ENCODE measurements around the gene FANCI.

Gene FANCI

GRCh38 chr15:89317186-89317720, 73.5 kb downstream of the FANCI start:
- no peak overlapping the region for H3K4me3 ChIP-seq (ENCODE audit: low read length)
- H3K4me1 ChIP-seq (ENCODE audit: control insufficient read depth, insufficient read depth, low read length) = no peaks in the 10 kb centered on the region
- H3K27me3 ChIP-seq (ENCODE audit: control insufficient read depth, insufficient read depth, low read length) = no peaks in the 10 kb centered on the region
- no peak overlapping the region for H3K27ac ChIP-seq (ENCODE audit: low read depth, low read length)
- no peak overlapping the region for H3K9ac ChIP-seq (ENCODE audit: low read length)
- peaks cover 56% of the 10 kb centered on the region for H3K36me3 ChIP-seq (ENCODE audit: control insufficient read depth, insufficient read depth, low read length)

GRCh38 chr15:89319678-89320077, 75.9 kb downstream of the FANCI start:
- Histone ChIP-seq H3K4me1 (ENCODE audit: control insufficient read depth, insufficient read depth, low read length) (no peaks in the 10 kb centered on the region), H3K27ac (ENCODE audit: low read depth, low read length) (no peak overlapping the region), H3K9ac (ENCODE audit: low read length) (no peak overlapping the region), H3K4me3 (ENCODE audit: low read length) (no peak overlapping the region), H3K36me3 (ENCODE audit: control insufficient read depth, insufficient read depth, low read length) (peaks cover 78% of the 10 kb centered on the region), H3K27me3 (ENCODE audit: control insufficient read depth, insufficient read depth, low read length) (no peaks in the 10 kb centered on the region)

- H3K9ac ChIP-seq (ENCODE audit: low read length) = no peak overlapping the region
- no peaks in the 10 kb centered on the region for H3K4me1 ChIP-seq (ENCODE audit: control insufficient read depth, insufficient read depth, low read length)
- H3K36me3 ChIP-seq (ENCODE audit: control insufficient read depth, insufficient read depth, low read length) = peaks cover 82% of the 10 kb centered on the region
- no peak overlapping the region for H3K27ac ChIP-seq (ENCODE audit: low read depth, low read length)
- H3K27me3 ChIP-seq (ENCODE audit: control insufficient read depth, insufficient read depth, low read length) = no peaks in the 10 kb centered on the region
- no peak overlapping the region for H3K4me3 ChIP-seq (ENCODE audit: low read length)
Measured at GRCh38 chr15:89320200-89320599, 76.4 kb downstream of the FANCI start.

DNA sequence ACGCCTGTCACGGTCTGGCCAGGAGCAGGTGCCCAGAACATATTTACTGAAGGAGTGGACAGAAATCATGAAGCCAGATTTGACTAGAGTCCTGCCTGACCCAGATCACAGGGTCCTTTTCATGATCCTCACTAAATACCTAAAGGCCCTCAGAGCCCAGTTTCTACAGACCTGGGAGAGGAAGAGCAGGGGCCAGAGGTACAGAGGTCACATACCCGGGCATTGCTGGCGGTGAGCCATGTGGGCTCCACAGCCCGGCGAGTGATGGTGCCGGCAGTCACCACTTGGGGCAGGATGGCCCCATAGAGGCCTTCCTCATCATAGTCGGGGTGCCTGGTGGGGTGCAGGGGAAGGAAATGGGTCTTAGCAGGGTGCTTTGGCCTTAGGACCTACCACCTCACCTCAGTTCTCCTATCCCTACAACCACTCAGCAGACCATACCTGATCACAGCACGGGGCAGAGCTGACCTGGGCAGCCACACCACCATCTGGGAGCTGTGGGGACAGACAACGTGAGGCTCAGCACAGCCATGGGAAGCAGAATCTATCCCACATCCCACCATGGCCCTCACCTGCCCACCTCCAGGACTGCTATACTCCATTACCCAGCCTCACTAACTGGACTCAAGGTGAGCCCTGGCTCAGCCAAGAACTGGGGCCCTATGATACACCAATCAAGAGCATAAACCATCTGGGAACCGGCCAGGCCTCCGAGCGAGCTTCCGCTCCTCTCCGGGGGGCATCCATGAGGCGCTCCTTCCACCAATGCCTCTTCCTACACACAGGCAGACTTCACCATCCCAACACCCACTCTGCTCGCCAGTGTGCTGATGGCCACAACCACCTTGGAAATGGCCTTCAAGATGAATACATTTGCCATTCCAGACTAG, 78.0 kb downstream of the FANCI start:
- Histone ChIP-seq H3K36me3 (ENCODE audit: control insufficient read depth, insufficient read depth, low read length) (peaks cover 85% of the 10 kb centered on the region), H3K4me3 (ENCODE audit: low read length) (no peak overlapping the region), H3K27me3 (ENCODE audit: control insufficient read depth, insufficient read depth, low read length) (no peaks in the 10 kb centered on the region), H3K27ac (ENCODE audit: low read depth, low read length) (no peak overlapping the region), H3K4me1 (ENCODE audit: control insufficient read depth, insufficient read depth, low read length) (no peaks in the 10 kb centered on the region), H3K9ac (ENCODE audit: low read length) (no peak overlapping the region)

DNA sequence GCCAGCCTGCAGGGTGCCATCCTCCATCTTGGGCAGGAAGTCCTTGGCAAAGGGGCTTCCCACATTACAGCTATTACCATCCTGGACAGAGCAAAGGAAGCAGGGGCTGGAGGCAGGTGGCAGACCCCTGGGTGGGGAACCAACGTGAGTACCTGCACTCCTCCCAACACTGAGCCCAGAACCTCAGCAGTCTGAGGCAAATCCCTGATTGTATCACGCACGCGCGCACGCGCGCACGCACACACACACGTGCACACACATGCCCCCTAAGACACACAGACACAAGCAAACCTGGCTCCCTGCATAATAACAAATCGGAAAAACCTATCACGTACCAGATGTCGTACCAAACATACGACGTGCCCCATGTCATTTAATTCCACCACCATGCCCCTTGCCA, 79.0 kb downstream of the FANCI start:
- Histone ChIP-seq H3K27ac (ENCODE audit: low read depth, low read length) (no peak overlapping the region), H3K27me3 (ENCODE audit: control insufficient read depth, insufficient read depth, low read length) (no peaks in the 10 kb centered on the region), H3K9ac (ENCODE audit: low read length) (no peak overlapping the region), H3K4me3 (ENCODE audit: low read length) (no peak overlapping the region), H3K4me1 (ENCODE audit: control insufficient read depth, insufficient read depth, low read length) (no peaks in the 10 kb centered on the region), H3K36me3 (ENCODE audit: control insufficient read depth, insufficient read depth, low read length) (peaks cover 89% of the 10 kb centered on the region)

DNA sequence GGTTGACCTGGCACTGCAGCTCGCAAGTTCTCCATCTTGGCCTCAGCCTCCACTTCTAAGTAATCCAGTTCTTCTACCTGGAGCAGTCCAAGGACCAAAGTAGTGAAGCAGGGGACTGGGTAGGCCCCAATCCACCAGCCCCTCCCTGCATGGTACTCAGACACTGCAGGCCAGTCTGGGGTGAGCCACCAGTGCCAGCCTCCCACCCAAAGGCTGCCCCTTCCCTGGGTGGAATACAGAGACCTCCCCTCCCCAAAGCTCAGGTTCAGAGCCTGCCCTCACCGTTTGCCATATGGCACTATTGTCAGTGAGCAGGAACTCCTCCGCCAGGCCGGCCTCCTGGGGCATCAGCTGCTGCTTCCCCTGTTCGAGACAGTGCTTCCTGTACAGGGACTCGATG, 80.0 kb downstream of the FANCI start:
- H3K4me3 ChIP-seq (ENCODE audit: low read length) = no peak overlapping the region
- H3K27ac ChIP-seq (ENCODE audit: low read depth, low read length) = no peak overlapping the region
- no peaks in the 10 kb centered on the region for H3K27me3 ChIP-seq (ENCODE audit: control insufficient read depth, insufficient read depth, low read length)
- peaks cover 92% of the 10 kb centered on the region for H3K36me3 ChIP-seq (ENCODE audit: control insufficient read depth, insufficient read depth, low read length)
- H3K4me1 ChIP-seq (ENCODE audit: control insufficient read depth, insufficient read depth, low read length) = no peaks in the 10 kb centered on the region
- no peak overlapping the region for H3K9ac ChIP-seq (ENCODE audit: low read length)

GRCh38 chr15:89325039-89325803, 81.4 kb downstream of the FANCI start:
- Histone ChIP-seq H3K36me3 (ENCODE audit: control insufficient read depth, insufficient read depth, low read length) (peaks cover 85% of the 10 kb centered on the region), H3K27ac (ENCODE audit: low read depth, low read length) (no peak overlapping the region), H3K9ac (ENCODE audit: low read length) (no peak overlapping the region), H3K4me3 (ENCODE audit: low read length) (no peak overlapping the region), H3K27me3 (ENCODE audit: control insufficient read depth, insufficient read depth, low read length) (no peaks in the 10 kb centered on the region), H3K4me1 (ENCODE audit: control insufficient read depth, insufficient read depth, low read length) (no peaks in the 10 kb centered on the region)

- Histone ChIP-seq H3K36me3 (ENCODE audit: control insufficient read depth, insufficient read depth, low read length) (peaks cover 82% of the 10 kb centered on the region), H3K9ac (ENCODE audit: low read length) (no peak overlapping the region), H3K4me1 (ENCODE audit: control insufficient read depth, insufficient read depth, low read length) (peaks cover 2% of the 10 kb centered on the region), H3K4me3 (ENCODE audit: low read length) (no peak overlapping the region), H3K27ac (ENCODE audit: low read depth, low read length) (no peak overlapping the region), H3K27me3 (ENCODE audit: control insufficient read depth, insufficient read depth, low read length) (no peaks in the 10 kb centered on the region)
Measured at GRCh38 chr15:89326316-89326715, 82.5 kb downstream of the FANCI start.

DNA sequence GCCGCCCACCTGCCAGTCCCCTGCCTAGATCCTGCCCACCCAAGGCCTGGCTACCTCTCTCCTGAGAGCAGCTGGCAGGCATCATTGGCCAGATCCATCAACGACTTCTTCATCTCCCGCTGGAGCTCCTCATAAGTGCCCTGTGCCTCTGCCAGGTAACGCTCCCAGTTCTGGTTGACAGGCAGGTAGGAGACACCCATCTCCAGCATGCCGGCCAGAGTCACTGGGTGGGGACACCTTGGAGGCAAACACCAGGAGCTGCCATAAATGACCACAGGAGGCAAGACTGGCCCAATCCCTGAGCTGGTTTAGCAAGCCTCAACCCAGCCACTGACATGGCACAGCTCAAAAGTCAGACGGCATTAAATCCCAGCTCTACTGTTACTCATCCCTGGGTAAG, 83.3 kb downstream of the FANCI start:
- H3K36me3 ChIP-seq (ENCODE audit: control insufficient read depth, insufficient read depth, low read length) = peaks cover 81% of the 10 kb centered on the region
- no peaks in the 10 kb centered on the region for H3K27me3 ChIP-seq (ENCODE audit: control insufficient read depth, insufficient read depth, low read length)
- H3K4me3 ChIP-seq (ENCODE audit: low read length) = no peak overlapping the region
- H3K9ac ChIP-seq (ENCODE audit: low read length) = no peak overlapping the region
- no peak overlapping the region for H3K27ac ChIP-seq (ENCODE audit: low read depth, low read length)
- peaks cover 8% of the 10 kb centered on the region for H3K4me1 ChIP-seq (ENCODE audit: control insufficient read depth, insufficient read depth, low read length)

GRCh38 chr15:89328398-89329254, 84.8 kb downstream of the FANCI start:
- peaks cover 67% of the 10 kb centered on the region for H3K36me3 ChIP-seq (ENCODE audit: control insufficient read depth, insufficient read depth, low read length)
- peaks cover 15% of the 10 kb centered on the region for H3K4me1 ChIP-seq (ENCODE audit: control insufficient read depth, insufficient read depth, low read length)
- no peak overlapping the region for H3K4me3 ChIP-seq (ENCODE audit: low read length)
- H3K9ac ChIP-seq (ENCODE audit: low read length) = no peak overlapping the region
- H3K27ac ChIP-seq (ENCODE audit: low read depth, low read length) = no peak overlapping the region
- no peaks in the 10 kb centered on the region for H3K27me3 ChIP-seq (ENCODE audit: control insufficient read depth, insufficient read depth, low read length)

GRCh38 chr15:89329329-89330084, 85.7 kb downstream of the FANCI start:
- Histone ChIP-seq H3K4me3 (ENCODE audit: low read length) (no peak overlapping the region), H3K9ac (ENCODE audit: low read length) (no peak overlapping the region), H3K4me1 (ENCODE audit: control insufficient read depth, insufficient read depth, low read length) (peaks cover 18% of the 10 kb centered on the region), H3K36me3 (ENCODE audit: control insufficient read depth, insufficient read depth, low read length) (peaks cover 58% of the 10 kb centered on the region), H3K27me3 (ENCODE audit: control insufficient read depth, insufficient read depth, low read length) (no peaks in the 10 kb centered on the region), H3K27ac (ENCODE audit: low read depth, low read length) (no peak overlapping the region)

All from rectal smooth muscle tissue (tissue), 1 donor.